HG03196 (cell line): ENCODE data around the gene ZCCHC7.
"Not testable (repeated sequence)": the region's sequence is repeated elsewhere in the genome, so short reads cannot be mapped to it uniquely, and the experiment has no call there.

Experiments used
- ATAC-seq: cut with Tn5 transposase; IDR thresholded peaks from one replicate; pipeline ENCODE4 v1.9.1; 2021; ENCODE audit not compliant: unreplicated experiment

ZCCHC7 gene

DNA sequence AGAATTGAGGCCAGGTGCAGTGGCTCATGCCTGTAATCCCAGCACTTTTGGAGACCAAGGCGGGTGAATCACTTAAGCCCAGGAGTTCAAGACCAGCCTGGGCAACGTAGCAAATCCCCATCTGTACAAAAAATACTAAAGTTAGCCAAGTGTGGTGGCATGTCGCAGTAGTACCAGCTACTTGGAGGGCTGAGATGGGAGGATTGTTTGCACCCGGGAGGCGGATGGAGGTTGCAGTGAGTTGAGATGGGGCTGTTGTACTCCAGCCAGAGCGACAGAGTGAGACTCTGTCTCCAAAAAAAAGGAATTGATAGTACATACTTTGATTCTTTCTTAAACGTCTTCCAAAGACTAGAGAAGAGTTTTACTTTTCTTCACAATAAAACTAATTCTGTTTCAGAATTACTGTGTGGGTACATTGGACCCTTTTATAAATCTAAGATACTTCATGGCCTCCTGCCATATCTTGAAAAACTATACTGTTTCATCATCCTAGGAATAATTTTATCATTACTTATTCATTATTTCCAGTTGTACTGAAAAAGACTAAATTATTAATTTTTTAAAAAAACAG lies 170.1 kb downstream of the ZCCHC7 start:
- ATAC-seq: no peak

DNA sequence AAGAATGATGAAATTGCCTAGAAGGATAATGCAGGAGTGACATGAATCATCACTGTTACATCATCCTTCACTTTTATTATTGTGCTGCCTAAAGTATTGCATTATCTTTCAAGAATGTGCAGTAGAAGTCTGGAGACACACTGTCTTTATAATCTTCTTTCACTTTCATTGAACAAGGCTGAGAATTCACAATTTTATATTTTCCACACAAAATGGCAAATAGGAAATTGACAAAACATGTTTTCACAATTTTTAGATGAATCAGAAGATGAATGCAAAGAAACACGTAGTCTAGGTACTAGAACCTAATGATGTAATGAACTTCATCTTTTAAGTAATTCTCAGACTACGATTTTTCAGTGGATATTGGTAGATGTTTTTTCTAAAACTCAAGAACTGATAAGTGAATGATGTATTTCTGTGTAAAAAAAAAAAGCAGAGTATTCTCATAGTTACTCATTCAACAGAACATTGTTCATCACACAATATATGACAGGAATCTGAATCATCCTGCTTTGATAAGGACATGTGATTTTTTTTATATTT lies 170.6 kb downstream of the ZCCHC7 start:
- no peak for ATAC-seq

DNA sequence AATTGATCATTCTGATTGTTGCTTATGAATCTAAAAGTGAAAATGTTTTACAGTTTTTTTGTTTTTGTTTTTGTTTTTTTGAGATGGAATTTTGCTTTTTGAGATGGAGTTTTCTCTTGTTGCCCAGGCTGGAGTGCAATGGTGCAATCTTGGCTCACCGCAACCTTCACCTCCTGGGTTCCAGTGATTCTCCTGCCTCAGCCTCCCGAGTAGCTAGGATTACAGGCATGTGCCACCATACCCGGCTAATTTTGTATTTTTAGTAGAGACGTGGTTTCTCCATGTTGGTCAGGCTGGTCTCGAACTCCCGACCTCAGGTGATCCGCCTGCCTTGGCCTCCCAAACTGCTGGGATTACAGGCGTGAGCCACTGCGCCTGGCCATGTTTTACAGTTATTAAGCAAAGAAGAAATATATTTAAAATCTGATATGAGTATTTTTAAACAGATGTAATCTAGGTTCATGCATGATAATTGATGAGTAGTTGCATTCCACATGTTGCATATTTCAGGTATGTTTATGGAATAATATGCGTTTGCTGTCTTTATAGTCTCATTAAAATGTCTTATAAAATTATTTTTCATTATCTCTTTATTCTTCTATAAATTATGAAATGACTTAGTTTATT lies 171.4 kb downstream of the ZCCHC7 start:
- not testable (repeated sequence) for ATAC-seq

DNA sequence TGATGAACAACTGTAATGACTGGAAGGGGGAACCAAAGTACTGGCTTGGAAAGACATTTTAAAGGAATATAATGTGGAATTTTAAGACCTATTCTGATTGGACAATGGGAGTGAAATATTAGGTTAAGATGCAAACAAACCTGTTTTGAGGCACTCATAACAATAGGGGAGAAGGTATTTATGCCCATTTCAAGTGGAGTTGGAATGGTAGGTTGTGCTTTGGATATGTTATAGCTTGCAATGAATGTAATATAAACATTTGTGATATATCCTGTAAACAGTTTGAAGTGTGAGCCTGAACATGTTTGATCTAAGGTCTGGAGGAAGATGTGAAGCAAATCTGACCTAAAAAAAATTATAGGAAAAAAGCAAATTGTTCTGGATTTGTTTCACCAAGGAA lies 172.5 kb downstream of the ZCCHC7 start:
- no peak for ATAC-seq

DNA sequence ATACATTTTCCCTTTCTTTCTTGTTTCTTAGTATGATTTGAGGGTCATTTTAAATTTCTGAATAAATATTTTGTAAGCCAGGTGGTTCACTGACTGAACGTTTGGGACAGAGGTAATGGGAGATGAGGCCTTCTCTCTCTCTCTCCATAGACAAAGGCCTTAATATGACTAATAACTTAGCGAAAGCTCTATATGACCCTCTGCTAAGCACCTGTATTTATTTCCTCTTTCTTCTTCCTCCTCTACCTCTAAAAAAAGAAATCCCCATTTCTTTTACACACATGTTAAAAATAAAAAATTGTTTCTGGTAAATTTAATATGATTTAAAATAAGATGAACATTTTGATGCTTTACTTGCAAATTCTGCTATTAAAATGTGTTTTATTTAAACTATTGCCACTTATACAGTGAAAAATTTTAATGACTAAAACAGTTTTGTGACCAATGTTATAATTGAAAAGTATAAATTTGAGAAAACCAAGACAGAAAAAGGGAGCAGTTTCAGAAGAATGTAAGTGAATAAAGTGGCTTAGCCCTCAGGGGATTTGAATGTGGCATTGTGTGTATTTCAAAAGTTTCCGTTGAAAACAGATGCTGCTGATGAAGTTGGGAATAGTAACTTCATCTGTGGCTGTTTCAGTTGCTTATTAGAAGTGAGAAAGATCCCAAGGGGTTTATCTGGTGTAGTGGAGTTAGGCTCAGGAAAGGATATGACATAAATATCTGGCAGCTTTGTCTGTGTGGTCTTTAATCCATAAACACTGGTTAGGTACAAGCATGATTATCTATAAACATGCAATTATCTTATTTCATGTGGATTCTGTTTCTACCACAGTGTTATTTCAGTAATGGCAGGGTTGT lies 173.5 kb downstream of the ZCCHC7 start:
- peak; percentile 50 for ATAC-seq

DNA sequence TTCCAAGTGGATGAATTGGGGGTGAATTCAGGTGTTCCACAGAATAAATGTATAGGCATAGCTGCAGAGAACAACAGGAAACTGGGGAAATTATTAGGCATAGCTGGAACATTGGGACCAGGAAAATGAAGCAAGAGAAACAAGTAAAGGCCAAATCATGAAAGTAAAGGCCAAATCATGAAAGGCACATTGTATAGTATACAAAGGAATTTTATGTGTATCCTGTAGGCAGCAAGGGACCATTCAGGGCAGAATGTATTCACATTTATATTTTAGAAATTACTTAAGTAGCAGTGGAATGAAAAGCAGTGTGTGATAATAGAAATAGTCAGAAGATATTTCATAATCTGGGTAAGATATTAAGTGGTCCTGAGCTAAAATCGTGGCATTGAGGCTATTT lies 174.8 kb downstream of the ZCCHC7 start:
- no peak for ATAC-seq

DNA sequence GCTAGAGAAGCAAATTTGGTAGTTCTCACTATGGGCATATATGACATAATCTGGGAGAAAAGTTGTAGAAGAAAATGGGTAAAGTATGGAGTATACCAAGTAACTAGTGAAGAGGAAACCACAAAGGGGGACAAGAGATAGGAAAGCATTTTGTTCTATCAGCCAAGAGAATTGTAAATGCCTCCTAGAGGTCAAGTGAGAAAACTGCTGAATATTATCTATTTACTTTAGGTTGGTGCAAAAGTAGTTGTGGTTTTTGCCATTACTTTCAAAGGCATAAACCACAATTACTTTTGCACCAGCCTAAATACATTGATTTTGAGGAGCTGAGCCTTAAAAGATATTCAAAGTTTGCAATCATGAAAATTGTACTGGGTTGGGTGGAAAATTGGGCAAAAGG lies 175.4 kb downstream of the ZCCHC7 start:
- ATAC-seq: no peak

DNA sequence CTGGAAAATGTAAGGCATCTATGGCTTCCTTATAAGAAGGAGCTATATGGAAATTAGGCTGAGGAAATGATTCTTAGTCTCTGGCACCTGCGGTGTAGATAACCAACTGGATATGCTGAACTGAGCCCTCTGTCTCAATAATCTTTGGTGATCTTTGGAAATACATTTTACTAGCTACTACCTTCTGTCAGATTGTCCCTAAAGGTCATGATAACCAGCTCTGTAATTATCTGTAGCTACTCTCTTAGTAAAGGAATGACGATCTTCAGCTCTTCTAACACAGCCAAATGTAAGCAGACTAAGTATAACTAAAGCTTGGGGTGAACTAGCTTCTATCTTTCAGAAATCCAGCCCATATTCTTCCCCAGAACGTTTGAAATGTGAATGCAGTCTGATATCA lies 177.2 kb downstream of the ZCCHC7 start:
- ATAC-seq: no peak

DNA sequence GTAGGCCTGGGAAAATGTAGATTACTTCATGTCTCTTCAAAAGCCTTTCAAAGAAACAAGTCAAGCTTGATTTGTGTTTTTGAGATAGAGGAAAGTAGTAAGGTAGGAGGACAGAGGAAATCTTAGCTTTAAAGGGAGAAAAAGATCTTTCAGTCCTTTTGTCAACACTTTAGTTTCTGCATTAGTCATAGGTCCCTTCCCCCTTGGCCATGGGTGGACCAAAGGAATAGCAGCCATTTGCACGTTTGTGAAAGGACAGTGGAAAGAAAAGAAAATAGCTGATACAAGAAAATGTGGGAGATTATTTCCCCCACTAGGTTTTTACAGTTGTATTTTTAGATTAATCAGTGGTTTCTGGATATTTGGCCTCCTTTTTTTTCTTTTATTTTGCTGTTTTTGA lies 180.2 kb downstream of the ZCCHC7 start:
- ATAC-seq: peak; percentile 37

DNA sequence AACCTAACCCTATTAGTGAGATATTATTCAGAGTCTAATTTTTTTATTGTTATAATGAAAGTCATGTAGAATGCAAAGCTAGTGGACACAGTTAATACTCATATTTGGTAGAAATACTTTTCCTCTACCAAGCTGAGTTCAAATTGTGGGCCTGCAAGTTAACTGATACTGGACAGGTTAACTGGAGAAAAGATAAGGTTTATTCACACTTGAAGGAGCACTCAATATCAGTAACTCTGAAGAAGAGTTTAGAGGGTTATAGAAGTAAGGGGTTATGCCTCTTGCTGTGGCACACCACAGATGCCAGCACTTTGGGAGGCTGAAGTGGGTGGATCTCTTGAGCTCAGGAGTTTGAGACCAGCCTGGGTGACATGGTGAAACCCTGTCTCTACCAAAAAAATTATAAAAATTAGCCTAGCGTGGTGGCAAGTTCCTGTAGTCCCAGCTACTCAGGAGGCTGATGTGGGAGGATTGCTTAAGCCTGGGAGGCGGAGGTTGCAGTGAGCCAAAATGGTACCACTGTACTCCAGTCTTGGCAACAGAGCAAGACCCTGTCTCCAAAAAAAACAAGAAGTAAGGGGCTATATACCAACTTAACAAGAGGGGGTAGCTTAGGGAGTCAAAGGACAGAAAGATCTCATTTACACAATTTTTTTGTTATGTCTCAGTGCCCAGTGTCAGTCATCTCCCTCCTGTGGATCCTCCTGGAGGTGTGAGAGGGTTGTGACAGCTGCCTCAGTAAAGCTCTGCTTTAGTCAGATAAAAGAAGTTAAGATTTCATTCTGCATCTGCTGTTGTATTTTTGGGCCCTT lies 180.9 kb downstream of the ZCCHC7 start:
- ATAC-seq: no peak

DNA sequence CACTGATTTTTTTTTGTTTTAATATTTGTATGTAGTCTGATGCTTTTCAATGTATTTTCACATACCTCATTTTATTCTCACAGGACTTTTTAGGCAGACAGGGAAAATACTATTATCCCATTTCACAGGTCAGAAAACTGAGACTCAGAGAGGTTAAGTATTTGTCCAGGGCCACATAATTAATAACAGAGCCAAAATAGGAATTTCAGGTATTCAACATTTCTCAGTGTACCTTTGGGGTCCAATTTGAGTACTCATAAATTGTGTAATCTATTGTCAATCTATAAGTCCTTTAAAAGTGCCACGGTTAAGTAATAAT lies 181.4 kb downstream of the ZCCHC7 start:
- no peak for ATAC-seq

DNA sequence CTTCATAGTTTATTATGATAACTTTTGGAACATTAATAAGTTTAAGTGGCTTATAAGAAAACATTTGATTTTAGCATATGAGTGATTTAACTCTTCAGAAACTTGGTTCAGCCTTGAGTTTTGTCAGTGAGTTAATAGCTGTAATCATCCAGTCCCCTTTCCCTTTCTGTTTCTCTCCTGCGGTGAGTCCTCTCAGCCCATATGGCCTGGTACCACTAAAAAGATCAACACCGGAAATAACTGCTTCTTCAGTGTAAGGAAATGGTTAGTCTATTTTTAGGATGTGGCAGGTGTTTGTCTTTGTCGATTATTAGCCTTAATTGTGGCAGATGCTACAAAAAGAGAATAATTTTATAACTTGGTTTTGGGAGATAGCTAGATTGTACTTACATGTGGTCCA lies 181.9 kb downstream of the ZCCHC7 start:
- peak; percentile 79 for ATAC-seq

DNA sequence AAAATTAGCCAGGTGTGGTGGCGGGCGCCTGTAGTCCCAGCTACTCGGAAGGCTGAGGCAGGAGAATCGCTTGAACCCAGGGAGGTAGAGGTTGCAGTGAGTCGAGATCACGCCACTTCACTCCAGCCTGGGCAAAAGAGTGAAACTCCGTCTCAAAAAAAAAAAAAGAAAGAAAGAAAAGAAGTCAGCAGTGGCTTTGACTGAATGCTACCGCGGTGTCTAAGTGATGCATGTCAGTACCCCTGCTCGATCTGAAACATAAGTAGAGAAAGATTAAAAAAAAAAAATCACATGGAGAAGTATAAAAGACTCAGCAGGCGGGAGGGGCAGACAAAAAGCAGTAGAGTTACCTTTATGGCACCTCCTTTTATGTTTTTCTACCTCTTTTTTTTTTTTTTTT lies 182.9 kb downstream of the ZCCHC7 start:
- ATAC-seq: not testable (repeated sequence)

DNA sequence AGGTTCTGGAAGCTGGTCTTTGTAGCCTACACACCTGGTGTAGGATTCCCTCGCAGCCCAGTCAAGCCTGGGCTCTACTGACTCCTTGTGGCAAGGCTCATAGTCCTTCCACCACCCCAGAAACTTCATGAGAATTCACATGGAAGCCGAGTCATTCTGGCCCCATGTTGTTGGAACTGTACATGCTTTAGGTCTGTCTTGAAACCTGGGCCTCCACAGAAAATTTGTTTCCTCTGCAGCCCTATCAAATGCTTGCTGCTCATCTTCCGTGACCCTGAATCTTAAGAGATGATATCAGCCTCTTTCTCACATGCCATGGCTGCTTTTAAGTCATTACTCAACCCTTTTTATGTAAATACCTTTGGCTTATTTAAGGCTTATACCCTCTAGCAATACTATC lies 188.8 kb downstream of the ZCCHC7 start:
- no peak for ATAC-seq

DNA sequence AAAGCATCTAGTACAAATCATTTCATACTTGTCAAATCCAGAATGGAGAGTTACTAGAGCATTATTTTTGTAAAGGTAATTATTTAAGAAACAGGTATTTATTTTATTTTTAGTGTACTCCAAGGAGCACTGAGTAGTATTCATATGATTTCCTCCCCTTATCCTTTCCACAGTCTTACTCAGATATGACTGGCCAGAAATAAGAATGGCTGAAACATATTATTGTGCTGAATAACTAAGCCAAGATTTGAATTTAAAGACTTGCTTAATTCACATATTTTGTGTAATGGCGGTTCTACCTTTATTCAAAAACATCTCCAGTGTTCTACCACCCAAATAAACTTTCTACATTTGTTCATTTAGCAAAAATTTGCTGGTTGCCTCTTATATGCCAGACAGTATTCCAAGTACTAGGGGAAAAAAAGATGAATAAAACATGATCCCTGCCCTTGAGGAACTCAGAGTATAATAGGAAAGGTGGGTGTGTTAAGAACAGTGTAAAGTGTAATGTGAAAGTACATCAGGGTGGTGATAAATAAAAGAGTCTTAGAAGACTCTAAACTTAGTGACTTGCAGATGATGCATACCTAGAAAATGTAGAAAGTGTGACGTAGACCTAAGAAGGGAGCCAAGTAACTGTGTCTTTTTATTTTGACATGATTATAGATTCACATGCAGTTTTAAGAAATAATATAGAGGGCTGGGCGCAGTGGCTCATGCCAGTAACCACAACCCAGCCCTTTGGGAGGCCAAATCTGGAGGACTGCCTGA lies 191.7 kb downstream of the ZCCHC7 start:
- no peak for ATAC-seq

DNA sequence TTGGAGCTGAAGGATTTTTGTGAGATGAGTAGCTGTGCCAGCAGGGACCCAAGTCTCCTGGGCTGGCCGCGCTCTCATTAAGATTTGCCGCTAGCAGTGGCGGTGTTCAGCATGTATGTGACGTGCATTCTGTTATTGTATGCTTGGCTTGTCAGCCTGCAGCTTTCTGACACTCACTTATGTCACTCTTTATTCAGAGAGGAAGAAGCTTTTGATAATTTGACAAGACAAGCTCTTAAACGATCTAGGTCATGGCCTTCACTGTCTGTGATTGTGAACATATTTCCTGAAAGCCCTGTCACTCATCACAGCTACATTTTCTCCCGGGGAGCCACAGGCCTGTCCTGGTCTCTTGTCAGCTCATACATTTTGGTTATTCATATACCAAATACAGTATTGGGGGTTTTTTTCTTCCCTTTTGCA lies 203.9 kb downstream of the ZCCHC7 start:
- ATAC-seq: peak; percentile 64

DNA sequence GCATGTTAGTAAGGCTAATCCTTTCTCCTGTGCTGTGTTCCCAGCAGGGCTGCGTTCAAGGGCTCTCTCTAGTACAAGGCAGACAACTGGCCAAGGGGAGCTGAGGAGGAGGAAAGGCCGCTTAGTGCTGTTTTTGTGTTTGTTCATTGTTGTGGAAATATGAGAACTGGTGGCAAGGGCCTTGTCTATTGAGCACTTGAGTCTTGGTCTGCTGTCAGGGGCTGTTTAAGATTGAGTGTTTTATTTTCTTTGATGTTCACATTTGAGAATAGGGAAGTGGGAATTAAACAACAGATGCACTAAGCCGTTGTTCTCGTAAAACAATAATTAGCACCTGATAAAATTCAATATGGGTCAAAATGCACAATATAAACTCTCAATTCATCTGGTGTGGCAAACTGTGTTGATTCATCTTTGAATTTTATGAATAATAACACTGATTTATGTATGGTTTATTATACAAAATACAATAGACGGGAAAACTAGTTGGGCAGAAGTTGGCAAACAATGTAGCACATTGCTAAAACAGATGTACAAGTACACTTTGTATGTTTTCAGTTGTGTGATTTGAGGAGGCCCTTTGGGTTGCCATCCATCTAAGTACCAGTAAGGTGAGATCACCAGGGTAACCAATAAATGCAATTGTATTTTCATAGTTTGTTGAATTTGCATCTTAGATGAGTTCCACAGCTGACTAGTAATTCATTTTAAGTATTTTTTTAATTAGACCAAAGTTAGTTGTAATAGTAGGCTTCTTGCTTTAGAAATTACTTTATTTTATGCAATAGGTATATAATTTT lies 204.5 kb downstream of the ZCCHC7 start:
- no peak for ATAC-seq

DNA sequence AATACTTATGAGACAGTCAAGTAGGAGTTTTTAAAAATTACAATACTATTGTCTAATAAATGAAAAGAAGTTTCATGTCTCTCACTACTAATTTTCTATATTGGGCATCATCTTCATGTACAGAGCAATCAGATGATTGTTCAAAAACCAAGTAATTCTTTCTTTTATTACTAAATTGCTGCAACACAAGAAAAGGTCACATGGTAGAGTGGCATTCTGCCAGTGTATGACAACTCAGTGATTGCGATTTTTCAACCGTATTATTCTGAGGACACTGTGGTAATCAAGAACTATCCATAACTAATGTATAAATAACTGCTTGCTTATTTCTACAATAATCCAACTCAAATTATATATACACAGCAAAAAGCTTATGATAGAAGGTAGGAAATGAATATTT lies 205.4 kb downstream of the ZCCHC7 start:
- ATAC-seq: no peak

DNA sequence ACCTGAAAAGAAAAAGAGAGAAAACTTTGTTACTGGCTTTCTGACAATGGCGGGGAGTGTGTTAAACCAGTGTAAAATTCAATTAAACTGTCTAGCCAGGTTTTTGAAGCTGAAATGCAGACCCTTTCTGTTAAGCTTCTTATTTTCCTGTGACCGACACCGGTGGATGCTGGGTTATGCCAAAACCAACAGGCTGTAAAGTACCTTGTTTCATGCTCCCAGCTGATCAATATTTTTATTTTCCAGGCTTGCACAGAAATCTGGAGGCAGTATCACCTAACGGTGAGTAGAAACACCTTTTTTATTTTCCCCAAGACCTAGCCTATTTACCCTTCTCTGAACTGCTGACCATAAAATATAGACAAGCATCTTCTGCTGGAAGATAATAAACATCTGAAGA lies 207.2 kb downstream of the ZCCHC7 start:
- ATAC-seq: no peak
